ENCODE measurements around the gene UBE2G2. TPM values are rescaled to one million over a fixed set of nuclear protein-coding genes. Genes with fewer than 3 reads are reported as not detected.

UBE2G2 gene, protein sequence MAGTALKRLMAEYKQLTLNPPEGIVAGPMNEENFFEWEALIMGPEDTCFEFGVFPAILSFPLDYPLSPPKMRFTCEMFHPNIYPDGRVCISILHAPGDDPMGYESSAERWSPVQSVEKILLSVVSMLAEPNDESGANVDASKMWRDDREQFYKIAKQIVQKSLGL
- total RNA-seq (2022; extraction: Qiagen RNA extraction; ENCODE audit: low read depth) = 27.9 to 39.8 TPM (median 35.6 TPM) in 5 replicates

DNA sequence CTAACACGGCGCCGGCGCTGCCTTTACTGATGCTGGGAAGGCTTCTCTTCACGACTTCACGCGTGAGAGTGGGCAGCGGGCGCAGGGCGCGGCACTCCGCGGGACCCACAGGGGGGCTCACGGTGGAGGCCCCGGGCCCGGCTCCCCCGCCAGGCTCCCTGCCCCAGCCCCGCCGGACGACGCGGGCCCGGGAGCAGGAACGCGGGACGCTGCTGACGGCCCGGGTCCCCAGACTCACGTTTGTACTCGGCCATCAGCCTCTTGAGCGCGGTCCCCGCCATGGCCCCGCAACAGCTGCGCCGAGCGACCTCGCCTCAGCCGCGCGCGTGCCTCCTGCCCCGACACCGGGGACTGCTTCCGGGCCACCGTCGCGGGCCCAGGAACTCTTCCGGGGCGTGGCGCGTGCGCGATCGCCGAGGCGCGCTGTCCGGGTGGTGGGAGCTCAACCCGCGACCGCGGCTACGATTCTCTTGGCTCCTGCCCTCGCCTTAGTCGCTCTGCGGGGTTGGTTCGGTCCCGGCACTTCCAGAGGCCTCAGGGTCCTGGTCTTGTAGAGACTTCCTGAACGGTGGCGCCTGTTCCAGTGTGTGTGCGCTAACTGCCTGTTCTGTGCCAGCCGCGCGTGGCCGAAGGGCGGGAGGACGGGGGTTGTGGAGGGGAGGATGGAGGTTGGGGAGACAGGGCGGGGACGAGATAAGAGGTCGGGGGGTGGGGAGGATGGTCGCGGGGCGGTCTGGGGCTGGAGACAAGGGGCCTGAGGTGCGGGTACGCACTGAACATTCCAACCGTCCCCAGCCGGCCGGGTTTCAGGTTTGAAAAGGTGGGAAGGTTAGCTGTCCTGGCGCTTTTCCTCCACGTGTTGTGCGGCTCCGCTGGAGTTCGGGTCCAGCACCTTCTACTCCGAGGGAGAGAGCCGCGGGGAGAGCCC lies at the start of gene UBE2G2:
Gene UBE2G2, minus strand, starts transcription at position 353 of the 928 bp plus-strand sequence. Its CDS starts 72 bp downstream, at position 281.

DNA sequence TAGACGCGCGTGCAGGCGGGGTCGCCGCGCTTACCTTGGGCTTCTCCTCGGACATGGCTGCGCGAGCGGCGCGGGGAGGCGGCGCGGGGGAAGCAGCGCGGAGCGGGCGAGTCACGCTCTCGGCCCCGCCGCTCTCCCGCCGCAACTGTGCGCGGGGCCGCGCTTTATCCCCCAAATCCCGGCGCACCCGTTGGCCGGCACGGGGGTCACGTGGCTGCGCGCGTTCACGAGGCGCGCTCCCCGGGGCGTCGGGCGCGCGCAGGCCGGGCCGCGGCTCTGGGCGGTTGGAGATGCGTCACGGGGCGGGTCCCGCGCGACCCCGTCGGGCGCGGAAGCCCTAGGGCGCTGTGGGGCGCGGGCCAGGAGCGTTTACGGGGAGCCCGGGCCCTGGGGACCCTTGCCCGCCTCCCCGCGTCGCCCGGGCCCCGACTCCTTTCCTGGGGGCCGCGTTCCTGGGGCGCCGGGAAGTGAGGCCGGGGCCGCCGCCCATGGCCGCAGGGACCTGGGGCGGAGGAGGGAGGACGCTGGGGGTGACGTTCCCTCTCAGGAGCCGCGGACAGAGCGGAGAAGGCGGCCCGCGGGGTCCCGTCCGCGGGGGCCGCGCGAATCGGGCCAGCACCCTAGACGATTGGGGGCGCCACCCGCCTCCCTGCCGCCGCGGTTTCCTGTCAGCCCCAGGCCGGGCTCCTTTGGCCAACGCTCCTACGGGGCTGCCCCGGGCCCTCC lies 16.5 kb upstream of the UBE2G2 start, which contains the start of gene SUMO3:
Gene SUMO3, minus strand, starts transcription at position 149 of the 726 bp plus-strand sequence. Its CDS starts 94 bp downstream, at position 55.

Other genes with a start within 250 kb of the UBE2G2 start
- gene KRTAP10-3, start 243.0 kb downstream of the UBE2G2 start, total RNA-seq (2022; extraction: Qiagen RNA extraction; ENCODE audit: low read depth) = not detected in 5 replicates
- gene KRTAP10-4, start 228.1 kb downstream of the UBE2G2 start, total RNA-seq (2022; extraction: Qiagen RNA extraction; ENCODE audit: low read depth) = not detected in 5 replicates
- gene KRTAP10-5, start 221.2 kb downstream of the UBE2G2 start, total RNA-seq (2022; extraction: Qiagen RNA extraction; ENCODE audit: low read depth) = not detected in 5 replicates
- not detected in 5 replicates for gene KRTAP10-6, start 209.3 kb downstream of the UBE2G2 start, total RNA-seq (2022; extraction: Qiagen RNA extraction; ENCODE audit: low read depth)
- not detected in 5 replicates for gene KRTAP10-7, start 201.2 kb downstream of the UBE2G2 start, total RNA-seq (2022; extraction: Qiagen RNA extraction; ENCODE audit: low read depth)
- gene KRTAP10-8, start 189.7 kb downstream of the UBE2G2 start, total RNA-seq (2022; extraction: Qiagen RNA extraction; ENCODE audit: low read depth) = not detected in 5 replicates
- gene KRTAP10-9, start 174.7 kb downstream of the UBE2G2 start, total RNA-seq (2022; extraction: Qiagen RNA extraction; ENCODE audit: low read depth) = not detected in 5 replicates
- not detected in 5 replicates for gene KRTAP10-10, start 164.5 kb downstream of the UBE2G2 start, total RNA-seq (2022; extraction: Qiagen RNA extraction; ENCODE audit: low read depth)
- gene KRTAP10-11, start 155.4 kb downstream of the UBE2G2 start, total RNA-seq (2022; extraction: Qiagen RNA extraction; ENCODE audit: low read depth) = not detected in 5 replicates
- not detected in 5 replicates for gene KRTAP12-4, start 147.2 kb downstream of the UBE2G2 start, total RNA-seq (2022; extraction: Qiagen RNA extraction; ENCODE audit: low read depth)
- gene KRTAP12-3, start 143.9 kb downstream of the UBE2G2 start, total RNA-seq (2022; extraction: Qiagen RNA extraction; ENCODE audit: low read depth) = not detected in 5 replicates
- not detected in 5 replicates for gene KRTAP12-2, start 134.9 kb downstream of the UBE2G2 start, total RNA-seq (2022; extraction: Qiagen RNA extraction; ENCODE audit: low read depth)
- gene KRTAP12-1, start 119.7 kb downstream of the UBE2G2 start, total RNA-seq (2022; extraction: Qiagen RNA extraction; ENCODE audit: low read depth) = not detected in 5 replicates
- not detected in 5 replicates for gene KRTAP10-12, start 104.6 kb downstream of the UBE2G2 start, total RNA-seq (2022; extraction: Qiagen RNA extraction; ENCODE audit: low read depth)
- gene TSPEAR, start 90.2 kb downstream of the UBE2G2 start, total RNA-seq (2022; extraction: Qiagen RNA extraction; ENCODE audit: low read depth) = not detected in 5 replicates
- gene SUMO3, start 16.2 kb upstream of the UBE2G2 start, total RNA-seq (2022; extraction: Qiagen RNA extraction; ENCODE audit: low read depth) = 56.4 to 70.2 TPM (median 69.8 TPM) in 5 replicates
- gene PTTG1IP, start 71.9 kb upstream of the UBE2G2 start, total RNA-seq (2022; extraction: Qiagen RNA extraction; ENCODE audit: low read depth) = 91.3 to 104 TPM (median 100 TPM) in 5 replicates
- 0.50 to 1.0 TPM (median 0.66 TPM) in 5 replicates for gene ITGB2, start 119.1 kb upstream of the UBE2G2 start, total RNA-seq (2022; extraction: Qiagen RNA extraction; ENCODE audit: low read depth)
- gene SLX9, start 138.2 kb upstream of the UBE2G2 start, total RNA-seq (2022; extraction: Qiagen RNA extraction; ENCODE audit: low read depth) = 41.8 to 62.3 TPM (median 55.7 TPM) in 5 replicates

All from A549 treated with GW870086 at 1 μM for 4 hours (cell line).